VCaP (cell line): ENCODE measurements around the gene DNTT.

Experiments used
- H3K27ac ChIP-seq: fragments of 450-650 bp; 2 replicates; pipeline ENCODE4 v1.5.1; 2017
- CTCF ChIP-seq: fragments of 450-650 bp; conservative IDR thresholded peaks from 2 replicates; pipeline ENCODE4 v1.5.1; 2017; ENCODE audit warnings: mild to moderate bottlenecking, moderate library complexity

Gene DNTT

DNA sequence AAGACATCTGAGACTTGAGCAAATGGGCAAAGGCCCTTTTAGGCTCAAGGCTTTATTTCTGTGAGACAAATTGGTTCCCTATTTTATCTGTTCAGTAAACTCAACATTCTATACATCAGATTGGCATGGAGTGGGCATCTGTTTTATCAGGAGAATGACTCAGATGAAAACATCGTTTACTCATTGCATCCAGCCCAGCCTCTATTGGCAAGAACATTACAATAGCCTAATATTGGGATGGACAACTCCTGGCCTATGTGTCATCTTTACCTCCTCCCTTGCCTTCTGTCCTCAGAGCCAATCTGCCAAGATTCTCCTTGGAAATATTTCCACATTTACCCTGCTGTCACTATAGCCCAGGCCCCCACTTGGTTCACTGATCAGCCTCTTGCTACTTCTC is 27.4 kb upstream of the DNTT start:
- H3K27ac ChIP-seq: peak overlapping the region; percentile 94
- no peak for TF ChIP-seq CTCF

GRCh38 chr10:96279191-96279641 is 25.0 kb upstream of the DNTT start:
- no peak for TF ChIP-seq CTCF
- H3K27ac ChIP-seq: no peak overlapping the region

DNA sequence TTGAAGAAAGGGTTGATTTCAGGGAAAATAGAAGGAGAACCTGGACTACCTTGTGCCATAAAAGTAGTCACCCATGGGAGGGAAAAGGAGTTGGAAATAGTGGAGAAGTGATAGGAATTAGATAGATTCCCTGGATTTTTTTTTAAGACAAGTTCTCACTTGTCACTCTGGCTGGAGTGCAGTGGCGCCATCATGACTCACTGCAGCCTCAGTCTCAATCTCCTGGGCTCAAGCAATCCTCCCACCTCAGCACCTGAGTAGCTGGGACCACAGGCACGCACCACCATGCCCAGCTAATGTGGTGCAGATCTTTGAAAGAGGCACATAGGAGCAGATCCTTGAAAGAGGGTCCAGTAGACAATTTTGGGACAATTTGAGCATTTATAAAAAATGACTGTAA is 23.4 kb upstream of the DNTT start:
- H3K27ac ChIP-seq: no peak overlapping the region
- TF ChIP-seq CTCF: no peak

DNA sequence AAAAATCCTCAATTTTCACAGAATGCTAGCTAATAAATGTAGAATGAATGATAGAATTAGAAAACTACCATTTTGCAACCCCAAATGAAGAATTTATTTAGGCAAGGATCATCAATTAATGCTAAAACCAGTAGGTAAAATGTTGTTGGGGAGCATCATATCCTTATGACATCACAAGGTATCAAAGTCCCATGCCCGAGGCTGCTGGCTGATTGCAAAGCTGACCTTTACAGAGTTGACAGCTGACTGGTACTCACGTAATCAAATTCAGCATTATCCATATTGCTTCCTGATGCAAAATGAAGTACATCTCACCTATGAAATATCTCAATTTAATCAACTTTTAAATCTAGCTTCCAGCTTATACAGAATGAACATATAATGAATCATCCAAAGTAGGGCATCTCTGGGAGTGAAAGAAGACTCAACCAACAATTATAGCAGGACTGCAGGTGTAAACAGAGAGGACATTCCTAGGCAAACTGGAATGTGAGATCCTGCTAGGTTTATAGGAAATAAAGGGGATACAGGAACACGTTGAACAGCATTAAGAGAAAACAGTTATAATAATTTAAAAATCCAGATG is 22.7 kb upstream of the DNTT start:
- TF ChIP-seq CTCF: no peak
- H3K27ac ChIP-seq: no peak overlapping the region

- no peak overlapping the region for H3K27ac ChIP-seq
- no peak for TF ChIP-seq CTCF
These were observed 20.9 kb upstream of the DNTT start for GRCh38 chr10:96283351-96283750.

- no peak for TF ChIP-seq CTCF
- no peak overlapping the region for H3K27ac ChIP-seq
These were observed 20.5 kb upstream of the DNTT start for GRCh38 chr10:96283756-96284155.

DNA sequence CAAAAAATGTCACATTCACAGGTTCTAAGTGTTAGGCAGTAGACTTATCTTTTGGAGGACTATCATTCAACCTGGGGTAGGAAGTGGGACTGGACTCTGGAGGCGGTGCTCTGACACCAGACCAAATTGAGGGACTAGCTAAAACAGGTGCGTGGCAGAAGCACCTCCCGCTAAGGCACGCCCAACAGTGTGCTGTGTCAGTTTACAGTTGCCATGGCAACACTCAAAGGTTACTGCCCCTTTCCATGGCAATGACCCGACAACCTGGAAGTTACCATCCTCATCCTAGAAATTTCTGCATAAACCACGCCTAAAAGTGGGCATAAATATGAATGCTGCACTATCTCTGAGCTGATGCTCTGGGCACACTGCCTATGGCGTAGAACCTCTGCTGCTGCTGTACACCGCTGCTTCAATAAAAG is 18.9 kb upstream of the DNTT start:
- TF ChIP-seq CTCF: no peak
- no peak overlapping the region for H3K27ac ChIP-seq
